Astrocyte of the spinal cord (primary cell): ENCODE results near the gene OSBPL10.

Experiments used
- DNase-seq: peaks from one replicate; pipeline ENCODE4 v3.0.0; 2011; ENCODE audit warnings: low read depth, low spot score
- H3K4me3 ChIP-seq: 2 replicates; pipeline ENCODE4 v1.5.1; 2011; ENCODE audit warnings: low read depth, mild to moderate bottlenecking, low read length, moderate library complexity
- in situ Hi-C: cut with HindIII; loops from 2 replicates; pipeline ENCODE4 v1.10.0; 2017; ENCODE audit warnings: low sequenced_read_pairs
- TF ChIP-seq, protein P1 (sequence below): IDR thresholded peaks from 2 replicates; pipeline ENCODE4 v1.5.1; 2012; ENCODE audit warnings: low read depth, mild to moderate bottlenecking, low read length, inconsistent platforms

The OSBPL10 gene

DNA sequence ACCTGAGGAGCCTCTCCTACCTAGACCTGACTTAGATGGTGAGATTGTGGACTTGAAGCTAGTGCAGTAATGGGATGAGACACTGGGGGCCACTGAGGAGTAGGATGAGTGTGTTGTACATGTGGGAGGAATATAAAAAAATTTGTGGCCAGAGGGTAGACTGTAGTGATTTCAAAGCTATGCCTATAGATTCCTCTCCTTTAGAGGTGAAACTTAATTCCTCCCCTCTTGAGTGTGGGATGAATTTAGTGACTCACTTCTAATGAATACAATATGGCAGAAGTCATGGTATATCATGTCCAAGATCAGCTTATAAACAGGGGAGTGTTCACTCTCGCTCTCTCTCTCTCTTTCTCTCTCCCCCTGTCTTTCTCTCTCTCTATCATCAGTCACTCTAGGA, 7.2 kb upstream of the OSBPL10 start:
- in situ Hi-C loops = no loop called here
- H3K4me3 ChIP-seq = no peak overlapping the region
- DNase-seq = no peak
- TF ChIP-seq, protein P1, sequence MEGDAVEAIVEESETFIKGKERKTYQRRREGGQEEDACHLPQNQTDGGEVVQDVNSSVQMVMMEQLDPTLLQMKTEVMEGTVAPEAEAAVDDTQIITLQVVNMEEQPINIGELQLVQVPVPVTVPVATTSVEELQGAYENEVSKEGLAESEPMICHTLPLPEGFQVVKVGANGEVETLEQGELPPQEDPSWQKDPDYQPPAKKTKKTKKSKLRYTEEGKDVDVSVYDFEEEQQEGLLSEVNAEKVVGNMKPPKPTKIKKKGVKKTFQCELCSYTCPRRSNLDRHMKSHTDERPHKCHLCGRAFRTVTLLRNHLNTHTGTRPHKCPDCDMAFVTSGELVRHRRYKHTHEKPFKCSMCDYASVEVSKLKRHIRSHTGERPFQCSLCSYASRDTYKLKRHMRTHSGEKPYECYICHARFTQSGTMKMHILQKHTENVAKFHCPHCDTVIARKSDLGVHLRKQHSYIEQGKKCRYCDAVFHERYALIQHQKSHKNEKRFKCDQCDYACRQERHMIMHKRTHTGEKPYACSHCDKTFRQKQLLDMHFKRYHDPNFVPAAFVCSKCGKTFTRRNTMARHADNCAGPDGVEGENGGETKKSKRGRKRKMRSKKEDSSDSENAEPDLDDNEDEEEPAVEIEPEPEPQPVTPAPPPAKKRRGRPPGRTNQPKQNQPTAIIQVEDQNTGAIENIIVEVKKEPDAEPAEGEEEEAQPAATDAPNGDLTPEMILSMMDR = no peak

DNA sequence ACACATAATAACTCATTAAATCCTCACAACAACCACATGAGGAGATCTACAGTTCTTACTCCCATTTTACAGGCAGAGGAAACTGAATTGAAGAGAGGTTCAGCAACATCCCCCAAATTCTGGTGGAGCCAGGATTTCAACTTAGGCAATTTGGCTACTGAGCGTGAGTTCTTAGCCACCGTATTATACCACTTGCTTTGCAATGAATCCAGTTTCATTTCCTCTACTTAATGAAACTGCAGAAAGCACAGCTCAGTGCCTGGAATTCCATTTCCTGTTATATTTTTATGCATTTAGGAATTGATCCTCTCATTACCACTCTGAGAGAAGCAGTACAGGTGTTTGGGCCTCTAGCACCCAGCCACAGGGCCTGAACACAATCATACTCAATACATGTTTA, 4.8 kb upstream of the OSBPL10 start:
- no peak for DNase-seq
- TF ChIP-seq, protein P1 = no peak
- in situ Hi-C loops = no loop called here

DNA sequence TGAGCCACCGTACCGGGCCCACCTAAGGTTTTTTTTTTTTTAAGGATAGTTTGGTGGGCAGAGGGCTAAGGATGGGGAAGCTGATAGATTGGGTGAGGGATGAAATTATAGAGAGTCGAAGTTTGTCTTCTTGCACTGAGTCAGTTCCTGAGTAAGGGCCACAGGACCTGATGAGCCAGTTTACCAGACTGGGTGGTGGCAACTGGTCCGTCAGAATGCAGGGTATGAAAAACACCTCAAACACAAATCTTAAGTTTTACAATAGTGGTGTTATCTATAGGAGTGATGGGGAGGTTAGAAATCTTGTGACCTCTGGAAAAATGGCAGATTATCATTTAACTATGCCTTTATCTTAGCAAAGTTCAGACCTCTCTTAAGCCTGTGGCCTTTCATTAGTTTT, 3.3 kb upstream of the OSBPL10 start:
- TF ChIP-seq, protein P1 = no peak
- DNase-seq = no peak
- no peak overlapping the region for H3K4me3 ChIP-seq
- in situ Hi-C loops = no loop called here

More for the DNA sequence above, 4.8 kb upstream of the OSBPL10 start:
- H3K4me3 ChIP-seq = no peak overlapping the region

DNA sequence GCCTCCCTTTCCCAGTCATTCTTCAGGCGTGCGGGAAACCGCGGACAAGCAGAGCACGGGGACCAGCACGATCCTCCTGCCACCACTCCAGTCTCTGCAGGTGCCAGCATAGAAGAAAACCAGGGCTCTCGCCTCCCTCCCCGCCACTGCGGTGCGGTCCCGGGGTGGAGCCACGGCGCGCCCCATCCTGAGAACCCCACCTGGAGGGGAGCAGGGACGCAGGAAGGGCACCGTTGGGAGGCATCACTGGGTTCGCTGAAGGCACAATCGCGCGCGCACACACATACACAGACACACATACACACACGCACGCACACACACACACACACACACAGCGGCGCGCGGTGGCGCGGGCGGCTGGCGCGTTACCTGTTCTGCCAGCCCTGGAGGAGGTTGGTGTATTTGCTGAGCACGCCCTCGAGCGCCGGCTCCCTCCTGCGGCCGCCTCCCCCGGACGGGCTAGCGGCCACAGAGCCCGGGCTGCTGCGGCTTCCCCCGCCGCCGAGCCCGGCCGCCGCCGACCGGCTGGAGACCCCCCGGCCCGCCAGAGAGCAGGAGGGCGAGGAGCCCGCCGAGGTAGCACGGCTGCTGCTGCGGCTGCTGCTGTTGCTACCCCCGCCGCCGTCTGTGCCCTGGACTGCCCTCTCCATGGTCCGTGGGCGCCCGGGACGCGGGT, 394 bp downstream of the OSBPL10 start:
- in situ Hi-C loops = no loop called here
- H3K4me3 ChIP-seq = peak overlapping the region; percentile 80
- TF ChIP-seq, protein P1 = no peak

DNA sequence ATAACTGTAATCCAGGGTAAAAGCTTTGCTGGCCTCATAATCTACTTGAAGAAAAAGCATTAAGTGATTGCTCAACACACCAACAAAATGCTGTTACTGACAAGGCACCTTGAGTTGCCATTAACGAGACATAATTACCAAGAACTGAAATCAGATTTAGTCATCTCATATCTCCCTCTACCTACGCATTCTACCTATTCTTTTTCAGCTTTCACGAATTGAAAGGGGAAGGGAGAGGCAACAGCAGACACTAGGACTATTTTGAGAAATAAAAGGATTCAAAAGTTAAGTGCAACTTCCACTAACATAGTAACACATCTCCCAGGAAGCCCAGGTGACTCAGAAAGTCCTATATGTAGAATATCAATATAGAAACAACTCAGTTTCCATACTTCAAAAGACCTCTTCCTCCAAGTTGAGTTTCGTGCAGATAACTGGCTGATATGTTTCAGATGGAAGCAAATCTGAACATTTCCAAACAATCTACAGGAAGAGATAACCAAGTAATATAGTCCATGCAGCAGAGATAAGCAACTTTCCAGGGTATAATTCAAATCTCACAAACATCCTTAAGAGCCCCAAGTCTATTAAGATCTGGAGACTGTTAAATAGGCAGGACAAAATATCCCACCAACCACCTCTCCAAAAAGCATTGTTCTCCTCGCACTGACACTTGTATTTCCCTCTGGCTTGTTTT, 1.9 kb downstream of the OSBPL10 start:
- TF ChIP-seq, protein P1 = no peak
- DNase-seq = no peak
- peak overlapping the region; percentile 80 for H3K4me3 ChIP-seq
- in situ Hi-C loops = no loop called here

More for the DNA sequence above, 394 bp downstream of the OSBPL10 start:
- DNase-seq = peak; percentile 56

DNA sequence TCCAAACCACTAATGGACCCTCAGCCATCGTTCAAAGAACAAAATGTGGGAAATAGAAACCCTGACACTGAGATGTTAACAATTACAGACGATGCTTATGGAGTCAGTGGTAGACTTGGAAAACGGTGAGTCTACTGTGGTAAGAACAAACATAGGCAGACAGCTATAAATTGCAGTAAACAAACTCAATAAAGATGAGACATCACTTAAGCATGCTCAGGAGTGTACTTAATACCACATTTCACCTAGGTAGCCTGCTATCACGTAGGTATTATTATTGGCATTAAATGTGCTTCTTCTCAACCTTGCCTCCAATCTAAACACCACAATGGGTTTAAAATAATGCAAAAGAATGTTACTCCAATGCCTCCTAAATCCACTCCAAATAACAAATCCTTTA, 2.5 kb downstream of the OSBPL10 start:
- TF ChIP-seq, protein P1 = no peak
- no peak overlapping the region for H3K4me3 ChIP-seq
- in situ Hi-C loops = no loop called here
- DNase-seq = no peak
